Peyer's patch (tissue), 4 donors: ENCODE measurements around the gene EVA1A. TPM values are rescaled to one million over a fixed set of nuclear protein-coding genes. Genes with fewer than 3 reads are reported as not detected.

Experiments
- DNase-seq, 3 donors: peaks; one replicate each; pipeline ENCODE4 v3.0.0-alpha.2; 2017 to 2019
- H3K27ac ChIP-seq, 4 donors: fragments of 200-600 bp; sonication (generic); one replicate each; pipeline ENCODE4 v1.5.1; 2016 to 2019
- H3K27me3 ChIP-seq, 2 donors: fragments of 200-600 bp; sonication (generic); one replicate each; pipeline ENCODE4 v1.5.1; 2019
- H3K36me3 ChIP-seq, 3 donors: fragments of 200-600 bp; sonication (generic); one replicate each; pipeline ENCODE4 v1.5.1; 2016 to 2019
- H3K4me1 ChIP-seq, 4 donors: fragments of 200-600 bp; sonication (generic); one replicate each; pipeline ENCODE4 v1.5.1; 2016 to 2019
- H3K4me3 ChIP-seq, 4 donors: fragments of 200-600 bp; sonication (generic); 1 replicate in 3 of 4; 2 replicates in 1 of 4; pipeline ENCODE4 v1.5.1; 2016 to 2019; ENCODE audit warnings: mild to moderate bottlenecking in 1 of 4
- H3K9me3 ChIP-seq, 4 donors: fragments of 200-600 bp; sonication (generic); one replicate each; pipeline ENCODE4 v1.5.1; 2016 to 2019; ENCODE audit warnings: mild to moderate bottlenecking in 1 of 4
- POLR2A ChIP-seq, 2 donors: fragments of 450-650 bp; IDR thresholded peaks; one replicate each; pipeline ENCODE4 v1.5.1; 2017; ENCODE audit warnings: antibody characterized with exemption in 2 of 2, mild to moderate bottlenecking in 2 of 2, moderate library complexity in 2 of 2
- total RNA-seq, 4 donors: library from RNA; depleted of rRNA; stranded (reverse); fragments of >200 nt; gene quantifications; one replicate each; pipeline ENCODE4 v1.1.0, GENCODE V29; 2016
- TF ChIP-seq, protein P1 (sequence below), 6 experiments: fragments of 450-650 bp in 4 of 6; fragments of 200-600 bp in 2 of 6; sonication (generic) in 1 of 6; IDR thresholded peaks; one replicate each; pipeline ENCODE4 v1.5.1; 2017 to 2019; ENCODE audit warnings: antibody characterized with exemption in 6 of 6, mild to moderate bottlenecking in 3 of 6, moderate library complexity in 1 of 6

The EVA1A gene
- total RNA-seq, 4 donors from 2014 or later = 0.70 to 18.2 (median 5.8) TPM

GRCh38 chr2:75515584-75516368, 45.0 kb downstream of the EVA1A start:
- DNase-seq = no peak
- no peaks in the 10 kb centered on the region for H3K9me3 ChIP-seq
- H3K27me3 ChIP-seq = no peaks in the 10 kb centered on the region
- H3K27ac ChIP-seq = no peak overlapping the region
- no peak for TF ChIP-seq POLR2A (IDR thresholded peaks at IDR 0.05)
- TF ChIP-seq, protein P1, sequence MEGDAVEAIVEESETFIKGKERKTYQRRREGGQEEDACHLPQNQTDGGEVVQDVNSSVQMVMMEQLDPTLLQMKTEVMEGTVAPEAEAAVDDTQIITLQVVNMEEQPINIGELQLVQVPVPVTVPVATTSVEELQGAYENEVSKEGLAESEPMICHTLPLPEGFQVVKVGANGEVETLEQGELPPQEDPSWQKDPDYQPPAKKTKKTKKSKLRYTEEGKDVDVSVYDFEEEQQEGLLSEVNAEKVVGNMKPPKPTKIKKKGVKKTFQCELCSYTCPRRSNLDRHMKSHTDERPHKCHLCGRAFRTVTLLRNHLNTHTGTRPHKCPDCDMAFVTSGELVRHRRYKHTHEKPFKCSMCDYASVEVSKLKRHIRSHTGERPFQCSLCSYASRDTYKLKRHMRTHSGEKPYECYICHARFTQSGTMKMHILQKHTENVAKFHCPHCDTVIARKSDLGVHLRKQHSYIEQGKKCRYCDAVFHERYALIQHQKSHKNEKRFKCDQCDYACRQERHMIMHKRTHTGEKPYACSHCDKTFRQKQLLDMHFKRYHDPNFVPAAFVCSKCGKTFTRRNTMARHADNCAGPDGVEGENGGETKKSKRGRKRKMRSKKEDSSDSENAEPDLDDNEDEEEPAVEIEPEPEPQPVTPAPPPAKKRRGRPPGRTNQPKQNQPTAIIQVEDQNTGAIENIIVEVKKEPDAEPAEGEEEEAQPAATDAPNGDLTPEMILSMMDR (IDR thresholded peaks at IDR 0.05) = no peak
- H3K4me3 ChIP-seq = no peak overlapping the region
- no peaks in the 10 kb centered on the region for H3K4me1 ChIP-seq
- no peaks in the 10 kb centered on the region for H3K36me3 ChIP-seq

GRCh38 chr2:75513616-75514170, 47.0 kb downstream of the EVA1A start:
- DNase-seq = no peak
- Histone ChIP-seq H3K4me1 (no peaks in the 10 kb centered on the region), H3K27ac (no peak overlapping the region), H3K9me3 (no peaks in the 10 kb centered on the region), H3K36me3 (no peaks in the 10 kb centered on the region), H3K27me3 (no peaks in the 10 kb centered on the region), H3K4me3 (no peak overlapping the region)
- TF ChIP-seq, protein P1 (IDR thresholded peaks at IDR 0.05) = no peak
- TF ChIP-seq POLR2A (IDR thresholded peaks at IDR 0.05) = no peak

DNA sequence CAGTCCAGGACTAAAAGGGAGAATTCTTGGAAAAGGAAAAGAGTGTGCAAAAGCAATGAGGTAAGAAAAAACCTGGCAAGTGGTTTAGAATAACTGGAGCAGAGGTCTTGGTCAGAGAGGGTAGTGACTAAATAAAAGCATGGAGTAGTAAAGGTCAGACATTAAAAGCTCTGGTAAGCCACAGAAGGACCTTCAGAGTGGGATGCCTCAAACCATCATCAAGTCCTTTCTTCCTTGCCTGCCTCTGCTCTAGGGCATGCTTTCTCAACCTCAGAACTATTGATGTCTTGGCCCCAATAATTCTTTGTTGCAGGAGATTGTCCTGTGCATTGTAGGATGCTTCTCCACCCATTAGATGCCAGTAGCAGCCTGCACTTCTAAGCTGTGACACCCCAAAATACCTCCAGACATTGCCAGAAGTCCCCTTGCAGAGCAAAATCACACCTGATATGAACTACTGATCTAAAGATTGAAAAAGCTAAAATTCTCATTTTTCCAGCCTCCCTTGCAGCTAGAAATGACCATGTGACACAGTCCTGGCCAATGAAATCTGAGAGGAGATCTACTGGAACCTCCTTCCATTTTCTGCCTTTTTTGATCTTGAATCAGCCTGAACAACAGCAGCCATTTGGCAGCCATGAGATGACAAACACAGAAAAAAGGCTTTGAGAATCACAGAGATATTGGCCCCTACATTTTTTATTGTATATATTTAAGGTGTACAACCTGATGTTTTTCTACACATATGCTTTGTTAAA, 48.1 kb downstream of the EVA1A start:
- Histone ChIP-seq H3K4me1 (no peaks in the 10 kb centered on the region), H3K4me3 (no peak overlapping the region), H3K9me3 (no peaks in the 10 kb centered on the region), H3K36me3 (no peaks in the 10 kb centered on the region), H3K27ac (no peak overlapping the region), H3K27me3 (no peaks in the 10 kb centered on the region)
- TF ChIP-seq POLR2A (IDR thresholded peaks at IDR 0.05) = no peak
- TF ChIP-seq, protein P1 (IDR thresholded peaks at IDR 0.05) = no peak
- DNase-seq = no peak

DNA sequence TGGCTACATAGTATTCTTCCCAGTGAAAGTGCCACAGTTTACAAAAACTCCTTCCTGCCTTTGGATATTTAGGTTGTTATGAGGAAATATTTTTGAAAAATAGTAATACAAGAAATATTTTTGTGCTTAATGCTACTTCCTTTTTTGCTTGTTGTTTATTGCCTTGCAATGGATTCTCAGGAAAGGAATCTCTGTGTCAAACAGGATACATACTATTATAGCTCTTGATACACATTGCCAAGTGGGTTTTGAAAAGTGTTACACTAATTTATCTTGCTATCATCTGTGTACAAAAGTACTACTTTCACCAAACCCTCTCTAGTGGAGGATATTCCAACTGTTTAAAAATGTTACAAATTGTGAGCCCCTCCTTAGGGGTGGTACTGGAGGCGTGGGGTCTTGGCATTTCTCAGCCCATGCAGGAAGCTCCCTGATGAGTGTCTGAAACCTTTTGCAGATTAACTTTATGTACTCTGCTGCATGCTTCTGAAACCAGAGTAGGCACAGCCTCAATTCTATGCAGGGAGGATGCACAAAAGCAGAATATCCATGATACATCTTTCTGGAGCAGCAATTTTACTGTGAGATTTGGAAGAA, 54.5 kb downstream of the EVA1A start:
- TF ChIP-seq POLR2A (IDR thresholded peaks at IDR 0.05) = no peak
- TF ChIP-seq, protein P1 (IDR thresholded peaks at IDR 0.05) = no peak
- H3K4me1 ChIP-seq = no peaks in the 10 kb centered on the region
- no peak overlapping the region for H3K27ac ChIP-seq
- no peak for DNase-seq
- H3K27me3 ChIP-seq = no peaks in the 10 kb centered on the region
- H3K4me3 ChIP-seq = no peak overlapping the region
- H3K36me3 ChIP-seq = no peaks in the 10 kb centered on the region
- H3K9me3 ChIP-seq = no peaks in the 10 kb centered on the region

GRCh38 chr2:75505012-75505411, 55.7 kb downstream of the EVA1A start:
- no peaks in the 10 kb centered on the region for H3K27me3 ChIP-seq
- no peak for TF ChIP-seq POLR2A (IDR thresholded peaks at IDR 0.05)
- TF ChIP-seq, protein P1 (IDR thresholded peaks at IDR 0.05) = no peak
- no peak overlapping the region for H3K4me3 ChIP-seq
- H3K4me1 ChIP-seq = no peaks in the 10 kb centered on the region
- no peak overlapping the region for H3K27ac ChIP-seq
- H3K9me3 ChIP-seq = no peaks in the 10 kb centered on the region
- H3K36me3 ChIP-seq = no peaks in the 10 kb centered on the region
- DNase-seq = no peak
